ENCODE measurements around the gene FAM180B. TPM values are rescaled to one million over a fixed set of nuclear protein-coding genes. Genes with fewer than 3 reads are reported as not detected.

Gene FAM180B
- total and polyA plus RNA-seq, 4 donors, result not detected

- Histone ChIP-seq H3K27me3 (ENCODE audit: control insufficient read depth in 4 of 4, insufficient read depth in 4 of 4, low read length in 3 of 4) (no peaks in the 10 kb centered on the region), H3K9me3 (ENCODE audit: control insufficient read depth in 4 of 4, low read length in 3 of 4) (no peaks in the 10 kb centered on the region), H3K9ac (ENCODE audit: low read depth in 1 of 2, low read length in 2 of 2) (no peak overlapping the region), H3K36me3 (ENCODE audit: control insufficient read depth in 4 of 4, insufficient read depth in 3 of 4, low read depth in 1 of 4, low read length in 3 of 4) (peaks cover 16 to 77% (median 72%) of the 10 kb centered on the region in 4 donors), H3K27ac (ENCODE audit: low read depth in 1 of 2, low read length in 2 of 2) (no peak overlapping the region), H3K4me3 (ENCODE audit: low read depth in 1 of 3, low read length in 3 of 3) (no peak overlapping the region), H3K4me1 (ENCODE audit: control insufficient read depth in 4 of 4, insufficient read depth in 4 of 4, low read length in 3 of 4) (no peaks in the 10 kb centered on the region)
- 98% methylated on average over 8 of the region's 8 CpGs for WGBS
- TF ChIP-seq YY1 (IDR thresholded peaks at IDR 0.05) (no peak), ZBTB33 (IDR thresholded peaks at IDR 0.05) (no peak), RAD21 (IDR thresholded peaks at IDR 0.05) (no peak), REST (IDR thresholded peaks at IDR 0.05) (no peak)
- DNase-seq (ENCODE audit: low spot score), result no peak
Measured at GRCh38 chr11:47626234-47626633, 39.8 kb downstream of the FAM180B start.

GRCh38 chr11:47628026-47628425 is 41.5 kb downstream of the FAM180B start:
- DNase-seq (ENCODE audit: low spot score), result no peak
- no peaks in the 10 kb centered on the region for H3K27me3 ChIP-seq (ENCODE audit: control insufficient read depth in 4 of 4, insufficient read depth in 4 of 4, low read length in 3 of 4)
- no peak overlapping the region for H3K4me3 ChIP-seq (ENCODE audit: low read depth in 1 of 3, low read length in 3 of 3)
- TF ChIP-seq FOXA2 (IDR thresholded peaks at IDR 0.05) (no peak), JUND (IDR thresholded peaks at IDR 0.05) (no peak), HNF4G (IDR thresholded peaks at IDR 0.05) (no peak), REST (IDR thresholded peaks at IDR 0.05) (no peak), FOXA1 (IDR thresholded peaks at IDR 0.05) (no peak), ZBTB33 (IDR thresholded peaks at IDR 0.05) (no peak), YY1 (IDR thresholded peaks at IDR 0.05) (no peak), ATF3 (IDR thresholded peaks at IDR 0.05) (no peak)
- H3K9ac ChIP-seq (ENCODE audit: low read depth in 1 of 2, low read length in 2 of 2), result no peak overlapping the region
- peaks cover 0 to 3% (median 2%) of the 10 kb centered on the region in 4 donors for H3K4me1 ChIP-seq (ENCODE audit: control insufficient read depth in 4 of 4, insufficient read depth in 4 of 4, low read length in 3 of 4)
- no peak overlapping the region for H3K27ac ChIP-seq (ENCODE audit: low read depth in 1 of 2, low read length in 2 of 2)
- WGBS, result 96% methylated on average over 4 of the region's 4 CpGs
- peaks cover 14 to 68% (median 66%) of the 10 kb centered on the region in 4 donors for H3K36me3 ChIP-seq (ENCODE audit: control insufficient read depth in 4 of 4, insufficient read depth in 3 of 4, low read depth in 1 of 4, low read length in 3 of 4)
- no peaks in the 10 kb centered on the region for H3K9me3 ChIP-seq (ENCODE audit: control insufficient read depth in 4 of 4, low read length in 3 of 4)
